HepG2 (cell line): ENCODE results near the gene ADAMTS20. TPM values are rescaled to one million over a fixed set of nuclear protein-coding genes. Genes with fewer than 3 reads are reported as not detected.

Source experiments
- ATAC-seq: fragments of 200-7000 bp; cut with Tn5 transposase; 3 replicates; pipeline ENCODE4 v1.9.1; 2020; ENCODE audit warnings: mild to moderate bottlenecking, moderate library complexity
- BruUV-seq: library from RNA; stranded (reverse); fragments of 400-500 nt; replicated peaks from 2 replicates; lab custom pipeline; 2021; lab: Mats Ljungman, UMichigan
- CTCF ChIA-PET: fragments of 300-600 bp; formaldehyde crosslinking; extraction: SDS; loops from one replicate; lab custom pipeline; 2021; ENCODE audit warnings: low total read pairs, inconsistent platforms, low intra/inter-chr PET ratio; lab: Yijun Ruan, JAX
- POLR2A ChIA-PET: fragments of 350-600 bp; sonication (Branson Sonifier 250); formaldehyde crosslinking; loops from one replicate; lab custom pipeline; 2020; ENCODE audit warnings: antibody characterized with exemption, inconsistent platforms; lab: Yijun Ruan, JAX
- DNase-seq: peaks from one replicate; pipeline ENCODE4 v3.0.0-alpha.2; 2015; ENCODE audit warnings: low spot score
- FAIRE-seq: peaks from 3 replicates; lab custom pipeline; 2011; peaks lifted over from hg19 to GRCh38; lab: Jason Lieb, UNC
- H2AFZ ChIP-seq: one replicate; pipeline ENCODE4 v1.6.1; 2011; ENCODE audit warnings: low read length, inconsistent platforms
- H3K27ac ChIP-seq: fragments of 300-600 bp; 3 replicates; pipeline ENCODE4 v1.8.0; 2011; ENCODE audit warnings: mixed run types, mild to moderate bottlenecking, mixed read lengths, low read length, inconsistent platforms; ENCODE audit not compliant: insufficient read depth; ENCODE audit errors: extremely low read length
- H3K27me3 ChIP-seq, 2 experiments: fragments of 200-600 bp in 1 of 2; 2 replicates in 1 of 2; 3 replicates in 1 of 2; pipeline versions ENCODE4 v1.6.0 to v1.8.0; 2011; ENCODE audit warnings: low read length in 2 of 2, mild to moderate bottlenecking in 2 of 2, moderate library complexity in 2 of 2, inconsistent platforms in 1 of 2; ENCODE audit not compliant: insufficient read depth in 2 of 2, control insufficient read depth in 1 of 2
- H3K36me3 ChIP-seq, 2 experiments: fragments of 200-600 bp in 1 of 2; replicated peaks in 1 of 2; 2 replicates in 1 of 2; 3 replicates in 1 of 2; pipeline versions ENCODE4 v1.5.1 to v1.8.0; 2011; ENCODE audit warnings: low read length in 2 of 2, inconsistent platforms in 1 of 2; ENCODE audit not compliant: insufficient read depth in 2 of 2, control insufficient read depth in 1 of 2
- H3K4me1 ChIP-seq: 2 replicates; pipeline ENCODE4 v1.5.1; 2012; ENCODE audit warnings: low read length, inconsistent platforms; ENCODE audit not compliant: insufficient read depth
- H3K4me2 ChIP-seq: 2 replicates; pipeline ENCODE4 v1.6.0; 2011; ENCODE audit warnings: low read depth, low read length, inconsistent platforms
- H3K4me3 ChIP-seq, 3 experiments: fragments of 200-600 bp in 1 of 3; sonication (generic), shearing (Covaris generic) in 1 of 3; replicated peaks in 1 of 3; 2 replicates each; pipeline ENCODE4 v1.5.1; 2011 to 2016; ENCODE audit warnings: low read length in 3 of 3, inconsistent platforms in 2 of 3, low read depth in 2 of 3, mild to moderate bottlenecking in 2 of 3, control low read depth in 1 of 3, mixed read lengths in 1 of 3; ENCODE audit not compliant: insufficient read depth in 1 of 3
- H3K79me2 ChIP-seq: one replicate; pipeline ENCODE4 v1.6.1; 2011; ENCODE audit warnings: low read length, inconsistent platforms; ENCODE audit not compliant: insufficient read depth
- H3K9ac ChIP-seq: 2 replicates; pipeline ENCODE4 v1.6.0; 2011; ENCODE audit warnings: mild to moderate bottlenecking, low read depth, low read length, inconsistent platforms; ENCODE audit not compliant: insufficient read depth
- H3K9me3 ChIP-seq: 2 replicates; pipeline ENCODE4 v1.5.1; 2012; ENCODE audit warnings: mild to moderate bottlenecking, low read length
- H4K20me1 ChIP-seq: 2 replicates; pipeline ENCODE4 v1.6.0; 2011; ENCODE audit warnings: inconsistent platforms, mild to moderate bottlenecking, low read length, moderate library complexity; ENCODE audit not compliant: insufficient read depth
- ELF4 ChIP-seq: sonication (generic); formaldehyde crosslinking; IDR thresholded peaks from 2 replicates; pipeline ENCODE4 v1.5.0; 2020; ENCODE audit warnings: missing genetic modification reagents, mild to moderate bottlenecking, moderate library complexity, borderline replicate concordance
- GPBP1L1 ChIP-seq: sonication (generic); formaldehyde crosslinking; IDR thresholded peaks from 2 replicates; pipeline ENCODE4 v1.5.0; 2020; ENCODE audit warnings: mild to moderate bottlenecking, missing genetic modification reagents
- NCOR1 ChIP-seq: fragments of 200-600 bp; sonication (generic); IDR thresholded peaks from 2 replicates; pipeline ENCODE4 v1.7.0; 2017; ENCODE audit warnings: antibody characterized with exemption, low read length, borderline replicate concordance
- RFX5 ChIP-seq: IDR thresholded peaks from 2 replicates; pipeline ENCODE4 v1.6.1; 2011; ENCODE audit warnings: low read depth, low read length, improper control_type of control experiment
- STAT5B ChIP-seq: sonication (generic); formaldehyde crosslinking; IDR thresholded peaks from 2 replicates; pipeline ENCODE4 v1.4.0; 2020; ENCODE audit warnings: missing genetic modification reagents
- ZFAT ChIP-seq: sonication (generic); formaldehyde crosslinking; conservative IDR thresholded peaks from 2 replicates; pipeline ENCODE4 v1.8.1; 2023; ENCODE audit warnings: missing genetic modification reagents, inconsistent platforms
- ZGPAT ChIP-seq: IDR thresholded peaks from 2 replicates; pipeline ENCODE4 v1.6.1; 2016; ENCODE audit warnings: mild to moderate bottlenecking
- ZNF10 ChIP-seq: sonication (generic); formaldehyde crosslinking; IDR thresholded peaks from 2 replicates; pipeline ENCODE4 v1.4.0; 2020; ENCODE audit warnings: mild to moderate bottlenecking, low read depth, missing genetic modification reagents, borderline replicate concordance
- ZNF207 ChIP-seq: fragments of 450-650 bp; IDR thresholded peaks from 2 replicates; pipeline ENCODE4 v1.6.1; 2016; ENCODE audit warnings: antibody characterized with exemption, borderline replicate concordance
- ZNF3 ChIP-seq: IDR thresholded peaks from 2 replicates; pipeline ENCODE4 v1.7.0; 2017; ENCODE audit warnings: inconsistent platforms
- ZNF512 ChIP-seq: sonication (generic); formaldehyde crosslinking; IDR thresholded peaks from 2 replicates; pipeline ENCODE4 v1.4.0; 2020; ENCODE audit warnings: mild to moderate bottlenecking, missing genetic modification reagents
- WGBS: methylation state at CpG from one replicate; pipeline ENCODE4 v1.1.6; 2017; ENCODE audit warnings: low lambda C conversion rate; 5-methylcytosine and 5-hydroxymethylcytosine counted together
- in situ Hi-C: cut with HindIII; loops from 2 replicates; pipeline ENCODE4 v1.10.0; 2017; ENCODE audit warnings: low pct_unique_long_range_greater_than_20kb; ENCODE audit not compliant: extremely low pct_ligation_motif_present
- intact Hi-C: fragments of 100-400 bp; cut with micrococcal nuclease; formaldehyde crosslinking; loops from one replicate; pipeline ENCODE4 v1.10.0; 2022; ENCODE audit not compliant: unreplicated experiment
- polyA plus RNA-seq, 8 experiments: library from polyadenylated mRNA; depleted of rRNA in 3 of 8; stranded (reverse) in 7 of 8; unstranded in 1 of 8; fragments of >200 nt; fragmentation: Illumina TruSeq in 4 of 8; extraction: Trizol in 4 of 8; gene quantifications; 2 replicates each; pipeline versions ENCODE4 v1.2.1 to v1.2.3, GENCODE V29; 2011 to 2016; ENCODE audit warnings: low read depth in 4 of 8, missing spikeins in 1 of 8, mixed read lengths in 1 of 8; ENCODE audit not compliant: insufficient read depth in 1 of 8
- total RNA-seq, 5 experiments: library from RNA; depleted of rRNA; stranded (reverse); fragments of >200 nt; fragmentation: Illumina TruSeq; extraction: Trizol; gene quantifications; 2 replicates each; pipeline ENCODE4 v1.2.3, GENCODE V29; 2016; ENCODE audit warnings: low read depth in 1 of 5
- TF ChIP-seq, protein P1 (sequence below): sonication (generic); formaldehyde crosslinking; IDR thresholded peaks from 2 replicates; pipeline ENCODE4 v1.4.0; 2020; ENCODE audit warnings: missing genetic modification reagents

The ADAMTS20 gene
- total and polyA plus RNA-seq, 2 of the 13 experiments (the other 11 are each of a cell fraction or from before 2014, with no cell fraction given), result not detected

DNA sequence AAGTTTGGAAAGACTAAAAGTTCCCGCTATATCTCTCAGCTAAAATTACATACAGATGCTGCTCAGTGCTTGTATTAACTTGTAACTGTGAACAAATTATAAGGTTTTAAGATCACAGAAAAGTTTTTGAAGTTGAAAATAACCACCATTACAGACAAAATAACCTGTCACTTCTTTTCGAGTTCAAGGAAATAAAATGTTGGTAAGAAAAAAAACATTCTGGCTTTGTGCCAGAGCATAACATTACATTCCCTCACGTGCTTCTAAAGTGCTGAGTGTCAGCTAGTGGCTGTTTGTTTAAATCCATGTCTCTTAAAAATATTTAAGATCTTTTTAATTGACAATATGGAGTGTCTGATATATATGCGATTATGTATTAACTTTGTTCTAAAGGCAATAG lies 27.2 kb upstream of the ADAMTS20 start:
- in situ Hi-C loops, result no loop called here
- no peaks in the 10 kb centered on the region for H3K79me2 ChIP-seq
- H3K4me3 ChIP-seq, result no peak overlapping the region
- no peaks in the 10 kb centered on the region for H3K4me1 ChIP-seq
- H3K36me3 ChIP-seq, result no peaks in the 10 kb centered on the region
- H3K9ac ChIP-seq, result no peak overlapping the region
- FAIRE-seq (no peak), DNase-seq (no peak), ATAC-seq (no peak)
- WGBS, result 38% methylated on average over 4 of the region's 4 CpGs
- H3K9me3 ChIP-seq, result no peaks in the 10 kb centered on the region
- ChIA-PET POLR2A (no interaction called here), CTCF (no interaction called here)
- no peak overlapping the region for H2AFZ ChIP-seq
- H3K27ac ChIP-seq, result no peak overlapping the region
- BruUV-seq, result no TSS peak
- H3K27me3 ChIP-seq, result no peaks in the 10 kb centered on the region
- TF ChIP-seq ZFAT (CRISPR knock-in tag) (no peak), ZGPAT (CRISPR knock-in tag) (no peak), ELF4 (no peak), ZNF512 (no peak), ZNF3 (CRISPR knock-in tag) (no peak), ZNF10 (CRISPR knock-in tag) (no peak)
- no peak overlapping the region for H3K4me2 ChIP-seq
- H4K20me1 ChIP-seq, result no peaks in the 10 kb centered on the region
- intact Hi-C loops, result no loop called here

DNA sequence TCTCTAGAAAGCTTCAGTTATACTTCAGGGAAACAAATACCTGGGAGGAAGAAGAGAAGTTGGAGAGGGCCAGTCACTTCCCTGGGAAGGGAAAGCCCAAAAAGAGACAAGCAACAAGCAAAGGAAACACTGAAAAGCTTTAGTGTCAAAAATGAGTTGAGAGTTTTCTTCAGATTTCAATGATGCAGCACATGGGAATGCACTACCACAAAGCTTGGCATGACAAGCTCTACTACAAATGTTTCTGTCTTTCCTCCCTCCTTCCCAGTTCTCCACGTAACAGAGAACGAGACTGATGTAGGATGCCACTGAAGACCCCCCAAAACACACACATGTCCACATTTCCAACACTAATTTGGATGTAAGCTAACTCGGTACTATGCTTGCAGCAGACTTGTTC lies 26.8 kb upstream of the ADAMTS20 start:
- Histone ChIP-seq H4K20me1 (no peaks in the 10 kb centered on the region), H3K36me3 (no peaks in the 10 kb centered on the region), H3K27me3 (no peaks in the 10 kb centered on the region), H3K79me2 (no peaks in the 10 kb centered on the region), H3K27ac (no peak overlapping the region), H3K9me3 (no peaks in the 10 kb centered on the region), H3K4me1 (no peaks in the 10 kb centered on the region), H3K4me3 (no peak overlapping the region), H2AFZ (no peak overlapping the region), H3K9ac (no peak overlapping the region), H3K4me2 (no peak overlapping the region)
- intact Hi-C loops, result no loop called here
- no peak for FAIRE-seq
- no peak for DNase-seq
- ATAC-seq, result no peak
- BruUV-seq, result no TSS peak
- in situ Hi-C loops, result no loop called here
- 3% methylated on average over 3 of the region's 3 CpGs for WGBS
- POLR2A ChIA-PET, result no interaction called here
- CTCF ChIA-PET, result no interaction called here
- TF ChIP-seq GPBP1L1, result no peak
- TF ChIP-seq, protein P1, sequence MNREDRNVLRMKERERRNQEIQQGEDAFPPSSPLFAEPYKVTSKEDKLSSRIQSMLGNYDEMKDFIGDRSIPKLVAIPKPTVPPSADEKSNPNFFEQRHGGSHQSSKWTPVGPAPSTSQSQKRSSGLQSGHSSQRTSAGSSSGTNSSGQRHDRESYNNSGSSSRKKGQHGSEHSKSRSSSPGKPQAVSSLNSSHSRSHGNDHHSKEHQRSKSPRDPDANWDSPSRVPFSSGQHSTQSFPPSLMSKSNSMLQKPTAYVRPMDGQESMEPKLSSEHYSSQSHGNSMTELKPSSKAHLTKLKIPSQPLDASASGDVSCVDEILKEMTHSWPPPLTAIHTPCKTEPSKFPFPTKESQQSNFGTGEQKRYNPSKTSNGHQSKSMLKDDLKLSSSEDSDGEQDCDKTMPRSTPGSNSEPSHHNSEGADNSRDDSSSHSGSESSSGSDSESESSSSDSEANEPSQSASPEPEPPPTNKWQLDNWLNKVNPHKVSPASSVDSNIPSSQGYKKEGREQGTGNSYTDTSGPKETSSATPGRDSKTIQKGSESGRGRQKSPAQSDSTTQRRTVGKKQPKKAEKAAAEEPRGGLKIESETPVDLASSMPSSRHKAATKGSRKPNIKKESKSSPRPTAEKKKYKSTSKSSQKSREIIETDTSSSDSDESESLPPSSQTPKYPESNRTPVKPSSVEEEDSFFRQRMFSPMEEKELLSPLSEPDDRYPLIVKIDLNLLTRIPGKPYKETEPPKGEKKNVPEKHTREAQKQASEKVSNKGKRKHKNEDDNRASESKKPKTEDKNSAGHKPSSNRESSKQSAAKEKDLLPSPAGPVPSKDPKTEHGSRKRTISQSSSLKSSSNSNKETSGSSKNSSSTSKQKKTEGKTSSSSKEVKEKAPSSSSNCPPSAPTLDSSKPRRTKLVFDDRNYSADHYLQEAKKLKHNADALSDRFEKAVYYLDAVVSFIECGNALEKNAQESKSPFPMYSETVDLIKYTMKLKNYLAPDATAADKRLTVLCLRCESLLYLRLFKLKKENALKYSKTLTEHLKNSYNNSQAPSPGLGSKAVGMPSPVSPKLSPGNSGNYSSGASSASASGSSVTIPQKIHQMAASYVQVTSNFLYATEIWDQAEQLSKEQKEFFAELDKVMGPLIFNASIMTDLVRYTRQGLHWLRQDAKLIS (CRISPR knock-in tag), result no peak
- no peak for TF ChIP-seq STAT5B (CRISPR knock-in tag)
- no peak for TF ChIP-seq RFX5
- no peak for TF ChIP-seq ZNF207
- no peak for TF ChIP-seq NCOR1
